Stomach (tissue), 4 donors: Measurements from ENCODE around the gene NCKAP5L.

Source experiments
- CTCF ChIP-seq, 7 experiments: fragments of 450-650 bp in 4 of 7; fragments of 200-600 bp in 3 of 7; sonication (generic) in 3 of 7; IDR thresholded peaks; one replicate each; pipeline ENCODE4 v1.5.1; 2016 to 2019; ENCODE audit warnings: antibody characterized with exemption in 7 of 7, control low read depth in 2 of 7, mild to moderate bottlenecking in 1 of 7
- EP300 ChIP-seq: sonication (generic); formaldehyde crosslinking; IDR thresholded peaks from one replicate; pipeline ENCODE4 v1.6.1; 2017; ENCODE audit warnings: antibody characterized with exemption
- POLR2A ChIP-seq, 4 donors: fragments of 450-650 bp; IDR thresholded peaks; one replicate each; pipeline ENCODE4 v1.6.1; 2016; ENCODE audit warnings: antibody characterized with exemption in 4 of 4, control low read depth in 2 of 4, mild to moderate bottlenecking in 1 of 4, moderate library complexity in 1 of 4
- POLR2AphosphoS5 ChIP-seq, 3 donors: sonication (generic); formaldehyde crosslinking; IDR thresholded peaks; one replicate each; pipeline ENCODE4 v1.6.1; 2016; ENCODE audit warnings: antibody characterized with exemption in 3 of 3

GRCh38 chr12:49864798-49865090, 36.5 kb upstream of the NCKAP5L start:
- TF ChIP-seq POLR2AphosphoS5 (IDR thresholded peaks at IDR 0.05), result no peak
- TF ChIP-seq CTCF (IDR thresholded peaks at IDR 0.05), result no peak
- TF ChIP-seq POLR2A (IDR thresholded peaks at IDR 0.05), result no peak
- no peak for TF ChIP-seq EP300
